SU-DHL-6 (cell line): ENCODE results near the gene HDGF.

ENCODE experiments used
- H2AFZ ChIP-seq: fragments of 200-600 bp; sonication (generic); 2 replicates; pipeline ENCODE4 v1.6.1; 2014; ENCODE audit warnings: low read depth, mild to moderate bottlenecking, moderate library complexity, mixed read lengths, antibody characterized with exemption, low read length; ENCODE audit not compliant: severe bottlenecking
- H3F3A ChIP-seq: fragments of 200-600 bp; shearing (Covaris generic); 2 replicates; pipeline ENCODE4 v1.6.0; 2016; ENCODE audit warnings: antibody characterized with exemption, mild to moderate bottlenecking; ENCODE audit not compliant: insufficient read depth
- H3K27ac ChIP-seq: fragments of 200-600 bp; sonication (generic); 2 replicates; pipeline ENCODE4 v1.5.1; 2016; ENCODE audit warnings: low read depth, mild to moderate bottlenecking, low read length, moderate library complexity, mixed read lengths
- H3K27me3 ChIP-seq: fragments of 200-600 bp; sonication (generic), shearing (Covaris generic); 2 replicates; pipeline ENCODE4 v1.6.0; 2014; ENCODE audit warnings: mild to moderate bottlenecking, low read length
- H3K36me3 ChIP-seq: fragments of 200-600 bp; sonication (generic); 2 replicates; pipeline ENCODE4 v1.6.1; 2014; ENCODE audit warnings: mild to moderate bottlenecking, low read length, mixed read lengths
- H3K4me2 ChIP-seq: fragments of 300-600, 200-600 bp; shearing (Covaris generic), sonication (generic); 2 replicates; pipeline ENCODE4 v1.6.0; 2014; ENCODE audit warnings: low read length, low read depth, mild to moderate bottlenecking; ENCODE audit not compliant: poor library complexity, severe bottlenecking
- H3K4me3 ChIP-seq: fragments of 200-600 bp; sonication (generic); 2 replicates; pipeline ENCODE4 v1.5.1; 2014; ENCODE audit warnings: antibody characterized with exemption, low read length, mild to moderate bottlenecking, mixed read lengths; ENCODE audit not compliant: insufficient read depth, poor library complexity, severe bottlenecking
- H3K79me2 ChIP-seq: fragments of 200-600 bp; sonication (generic); 2 replicates; pipeline ENCODE4 v1.6.1; 2014; ENCODE audit warnings: mild to moderate bottlenecking, low read length, moderate library complexity; ENCODE audit not compliant: insufficient read depth
- H3K9ac ChIP-seq: fragments of 200-600 bp; sonication (generic); 2 replicates; pipeline ENCODE4 v1.7.0; 2014; ENCODE audit warnings: mild to moderate bottlenecking, low read length
- H3K9me2 ChIP-seq: fragments of 200-600 bp; sonication (generic); replicated peaks from 2 replicates; pipeline ENCODE4 v1.6.1; 2014; ENCODE audit warnings: low read length; ENCODE audit not compliant: insufficient read depth
- H3K9me3 ChIP-seq: fragments of 200-600 bp; sonication (generic); 2 replicates; pipeline ENCODE4 v1.6.1; 2014; ENCODE audit warnings: low read length, mixed read lengths; ENCODE audit not compliant: insufficient read depth
- H4K20me1 ChIP-seq: fragments of 200-600 bp; sonication (generic); 2 replicates; pipeline ENCODE4 v1.6.1; 2014; ENCODE audit warnings: low read depth, mild to moderate bottlenecking, antibody characterized with exemption, low read length, moderate library complexity, mixed read lengths
- EZH2phosphoT487 ChIP-seq: fragments of 200-600 bp; sonication (generic), shearing (Covaris generic); conservative IDR thresholded peaks from 2 replicates; pipeline ENCODE4 v1.6.1; 2018; ENCODE audit warnings: mild to moderate bottlenecking, antibody characterized with exemption, low read length, moderate library complexity, mixed read lengths
- TF ChIP-seq, protein P1 (sequence below): fragments of 200-600 bp; sonication (generic); IDR thresholded peaks from one replicate; pipeline ENCODE4 v1.5.1; 2017; ENCODE audit warnings: antibody characterized with exemption, mild to moderate bottlenecking, low read length, moderate library complexity; ENCODE audit not compliant: insufficient read depth, poor library complexity, severe bottlenecking

HDGF gene

DNA sequence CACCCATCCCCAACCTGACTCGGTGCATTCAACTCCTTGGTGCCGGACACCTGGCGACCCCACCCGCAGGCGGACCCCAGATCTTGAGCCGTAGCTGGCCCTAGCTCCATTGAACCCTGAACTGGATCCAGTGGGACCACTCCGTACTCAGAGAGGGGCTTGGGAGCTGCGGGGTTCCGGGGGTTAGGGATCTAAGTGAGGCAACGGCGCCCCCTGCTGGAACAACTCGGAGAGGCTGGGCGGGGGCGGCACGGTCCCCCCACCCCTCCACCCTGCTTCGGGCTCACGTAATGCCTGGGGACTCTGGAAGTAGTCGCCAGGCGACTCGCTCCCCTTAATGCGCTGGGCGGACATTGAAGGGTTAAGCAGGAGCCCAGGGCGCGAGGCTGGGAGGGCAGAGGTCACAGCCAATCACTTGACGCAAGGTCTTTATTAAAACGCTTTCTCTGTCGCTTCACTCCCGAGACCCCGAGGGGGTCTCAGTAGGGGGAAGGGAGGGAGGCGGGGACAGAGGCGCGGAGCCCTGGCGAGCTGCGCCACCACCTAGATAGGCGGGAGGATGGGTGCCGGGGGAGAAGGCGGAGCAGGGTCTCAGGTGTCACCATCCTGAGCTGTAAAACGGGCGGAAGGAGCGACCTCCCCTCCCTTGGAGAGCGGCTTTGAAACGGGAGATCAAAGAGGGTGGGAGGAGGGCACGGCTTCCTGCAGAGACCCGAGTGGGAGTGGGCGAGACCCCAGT lies 45.4 kb downstream of the HDGF start:
- no peak overlapping the region for H3K9ac ChIP-seq
- no peaks in the 10 kb centered on the region for H3K9me2 ChIP-seq
- H3K79me2 ChIP-seq: no peaks in the 10 kb centered on the region
- peak overlapping the region; percentile 51 for H3K4me2 ChIP-seq
- no peak overlapping the region for H2AFZ ChIP-seq
- no peaks in the 10 kb centered on the region for H3K9me3 ChIP-seq
- H3K4me3 ChIP-seq: no peak overlapping the region
- TF ChIP-seq EZH2phosphoT487: 0 out of 2 replicates have a peak, but pooled peaks have one; percentile 87
- TF ChIP-seq, protein P1, sequence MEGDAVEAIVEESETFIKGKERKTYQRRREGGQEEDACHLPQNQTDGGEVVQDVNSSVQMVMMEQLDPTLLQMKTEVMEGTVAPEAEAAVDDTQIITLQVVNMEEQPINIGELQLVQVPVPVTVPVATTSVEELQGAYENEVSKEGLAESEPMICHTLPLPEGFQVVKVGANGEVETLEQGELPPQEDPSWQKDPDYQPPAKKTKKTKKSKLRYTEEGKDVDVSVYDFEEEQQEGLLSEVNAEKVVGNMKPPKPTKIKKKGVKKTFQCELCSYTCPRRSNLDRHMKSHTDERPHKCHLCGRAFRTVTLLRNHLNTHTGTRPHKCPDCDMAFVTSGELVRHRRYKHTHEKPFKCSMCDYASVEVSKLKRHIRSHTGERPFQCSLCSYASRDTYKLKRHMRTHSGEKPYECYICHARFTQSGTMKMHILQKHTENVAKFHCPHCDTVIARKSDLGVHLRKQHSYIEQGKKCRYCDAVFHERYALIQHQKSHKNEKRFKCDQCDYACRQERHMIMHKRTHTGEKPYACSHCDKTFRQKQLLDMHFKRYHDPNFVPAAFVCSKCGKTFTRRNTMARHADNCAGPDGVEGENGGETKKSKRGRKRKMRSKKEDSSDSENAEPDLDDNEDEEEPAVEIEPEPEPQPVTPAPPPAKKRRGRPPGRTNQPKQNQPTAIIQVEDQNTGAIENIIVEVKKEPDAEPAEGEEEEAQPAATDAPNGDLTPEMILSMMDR: peak; percentile 89
- no peaks in the 10 kb centered on the region for H4K20me1 ChIP-seq
- no peak overlapping the region for H3K27ac ChIP-seq
- H3F3A ChIP-seq: no peaks in the 10 kb centered on the region
- no peaks in the 10 kb centered on the region for H3K27me3 ChIP-seq
- H3K36me3 ChIP-seq: no peaks in the 10 kb centered on the region

DNA sequence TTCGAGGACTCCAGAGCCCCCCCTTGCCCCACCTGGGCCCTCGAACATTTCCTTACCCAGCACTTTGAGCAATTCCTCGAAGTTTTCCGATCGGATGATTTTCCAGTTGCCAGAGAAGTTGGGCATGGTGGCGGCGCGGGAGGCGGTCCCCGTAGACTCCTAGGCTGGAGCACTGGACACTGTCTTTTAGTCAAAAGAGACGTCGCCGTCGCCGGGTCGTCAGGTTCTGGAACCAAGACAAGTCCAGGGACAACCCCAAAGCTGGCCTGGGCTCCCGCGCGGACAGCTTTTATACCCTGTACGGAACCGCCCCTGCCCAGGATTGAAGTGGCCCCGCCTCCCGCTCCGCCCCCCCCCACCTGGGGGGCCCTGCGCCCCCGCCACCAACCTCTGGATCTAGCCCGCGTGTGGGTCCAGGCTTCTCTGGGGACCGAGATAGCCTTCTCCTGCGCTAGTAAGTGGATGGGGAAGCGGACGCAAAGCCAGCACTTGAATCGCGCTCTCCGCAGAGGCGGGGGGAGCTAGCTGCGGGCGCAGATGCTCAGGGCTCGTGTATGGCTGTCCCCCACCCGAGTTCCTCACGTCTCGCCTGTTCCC lies 46.1 kb downstream of the HDGF start, which contains the start of gene CRABP2:
Gene CRABP2 (minus strand): TSS at position 263 of the 597 bp plus-strand sequence. CDS start 137 bp downstream, at position 126.
- peak within 1 kb of the TSS; percentile 51 for H3K4me2 ChIP-seq
- H3K36me3 ChIP-seq: no peaks in the 10 kb centered on the region
- H3K9me3 ChIP-seq: no peaks in the 10 kb centered on the region
- TF ChIP-seq, protein P1: no peak
- no peak for TF ChIP-seq EZH2phosphoT487
- no peak within 1 kb of the TSS for H2AFZ ChIP-seq
- H3K27me3 ChIP-seq: no peaks in the 10 kb centered on the region
- no peaks in the 10 kb centered on the region for H3K9me2 ChIP-seq
- H3K4me3 ChIP-seq: no peak within 1 kb of the TSS
- no peaks in the 10 kb centered on the region for H3K79me2 ChIP-seq
- no peaks in the 10 kb centered on the region for H4K20me1 ChIP-seq
- no peaks in the 10 kb centered on the region for H3F3A ChIP-seq
- H3K9ac ChIP-seq: no peak within 1 kb of the TSS
- H3K27ac ChIP-seq: no peak within 1 kb of the TSS

DNA sequence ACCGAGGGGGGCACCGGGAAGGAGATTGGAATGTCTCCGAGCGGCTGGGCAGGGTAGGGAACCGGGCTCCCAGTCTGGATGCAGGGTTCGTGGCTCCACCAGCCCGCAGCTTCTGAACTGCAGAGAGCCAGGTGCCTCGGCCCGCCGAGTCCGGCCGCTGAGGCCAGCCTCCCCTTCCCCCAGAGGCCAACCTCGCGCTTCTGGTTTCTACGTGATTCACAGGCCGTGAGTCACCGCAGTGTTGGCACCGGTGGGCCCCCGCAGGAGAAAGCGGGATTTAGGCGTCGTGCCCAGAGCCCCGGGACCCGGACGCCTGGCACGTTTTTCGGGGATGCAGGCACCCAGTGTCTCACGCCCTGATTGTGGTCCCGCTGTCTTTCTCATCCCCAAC lies 46.5 kb downstream of the HDGF start:
- Histone ChIP-seq H3K9me2 (no peaks in the 10 kb centered on the region), H3K9me3 (no peaks in the 10 kb centered on the region), H3K36me3 (no peaks in the 10 kb centered on the region), H3F3A (no peaks in the 10 kb centered on the region), H3K27me3 (no peaks in the 10 kb centered on the region), H3K4me3 (no peak overlapping the region), H3K4me2 (no peak overlapping the region), H2AFZ (no peak overlapping the region), H4K20me1 (no peaks in the 10 kb centered on the region), H3K27ac (no peak overlapping the region), H3K9ac (no peak overlapping the region), H3K79me2 (no peaks in the 10 kb centered on the region)
- TF ChIP-seq, protein P1: no peak
- no peak for TF ChIP-seq EZH2phosphoT487
